SK-MEL-5 (cell line): ENCODE results near the gene SLC36A1. TPM values are rescaled to one million over a fixed set of nuclear protein-coding genes. Genes with fewer than 3 reads are reported as not detected.
A peak's percentile ranks its signal among the peaks of the same experiment; 100 is the strongest.
"Not testable (repeated sequence)": the region's sequence is repeated elsewhere in the genome, so short reads cannot be mapped to it uniquely, and the experiment has no call there.

Experiments used
- DNase-seq: peaks from one replicate; pipeline ENCODE4 v3.0.0-alpha.2; 2016; ENCODE audit warnings: low read depth, low spot score
- in situ Hi-C: cut with HindIII; loops from 2 replicates; pipeline ENCODE4 v1.10.0; 2016; ENCODE audit warnings: low sequenced_read_pairs, high pct_unique_total_duplicates, low pct_unique_long_range_greater_than_20kb
- polyA plus RNA-seq, 2 experiments: library from polyadenylated mRNA; depleted of rRNA; stranded (reverse); fragments of >200 nt; gene quantifications; 2 replicates each; pipeline ENCODE4 v1.2.3, GENCODE V29; 2015
- total RNA-seq: library from RNA; depleted of rRNA; stranded (reverse); fragments of >200 nt; shearing (Covaris generic); gene quantifications from 2 replicates; pipeline ENCODE4 v1.2.3, GENCODE V29; 2014; rRNA removed

The SLC36A1 gene
- total RNA-seq = 5.4 and 6.7 TPM in 2 replicates
- polyA plus RNA-seq (2015; cell fraction: cytosol; rRNA removed) = 7.5 and 11.2 TPM in 2 replicates
- polyA plus RNA-seq (2015; cell fraction: nucleus; rRNA removed) = 8.6 and 12.9 TPM in 2 replicates

DNA sequence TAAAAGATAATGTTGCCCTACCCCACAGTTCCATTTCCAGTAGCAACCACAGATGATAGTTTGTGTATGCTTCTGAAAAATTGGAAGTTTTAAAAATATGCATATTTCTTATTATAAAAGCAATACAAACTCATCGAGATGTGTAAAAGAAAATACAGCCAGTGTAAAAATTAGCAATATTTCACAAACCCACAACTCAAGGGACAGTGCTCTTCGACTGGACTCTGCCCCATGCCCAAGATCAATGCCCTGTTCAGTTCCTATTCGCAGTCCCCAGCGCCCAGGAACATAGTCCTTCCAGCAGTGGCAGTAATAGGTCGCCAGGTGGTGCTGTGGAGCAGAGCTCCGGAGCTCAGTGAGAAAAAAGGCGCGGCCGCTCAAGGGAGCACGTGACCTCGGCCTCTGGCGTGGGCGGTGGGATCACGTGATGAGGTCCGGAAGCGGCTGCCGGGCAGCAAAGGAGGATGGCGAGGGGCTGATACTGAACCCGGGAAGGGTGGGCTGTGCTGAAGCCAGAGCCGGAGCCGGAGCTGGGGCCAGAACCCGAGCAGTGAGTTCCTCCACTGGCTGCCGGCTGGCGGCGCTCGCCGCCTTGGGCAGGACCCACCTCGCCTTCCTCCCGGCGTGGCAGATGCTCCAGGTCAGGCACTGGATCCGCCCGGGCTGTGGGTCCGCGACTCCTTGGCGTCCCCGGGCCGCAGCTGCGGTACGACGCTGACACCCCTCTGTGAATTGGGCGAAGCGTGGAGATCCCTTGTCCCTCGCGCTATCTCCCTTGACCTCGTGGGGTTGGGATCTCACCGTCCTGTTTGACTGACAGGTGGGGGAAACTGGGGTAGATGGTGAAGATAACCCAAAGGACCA is at the start of gene SLC36A1:
Gene SLC36A1 (plus strand): TSS at position 430 of the 864 bp plus-strand sequence. CDS start 11,190 bp downstream, outside the sequence.
- DNase-seq = peak; percentile 87
- in situ Hi-C loops = no loop called here

DNA sequence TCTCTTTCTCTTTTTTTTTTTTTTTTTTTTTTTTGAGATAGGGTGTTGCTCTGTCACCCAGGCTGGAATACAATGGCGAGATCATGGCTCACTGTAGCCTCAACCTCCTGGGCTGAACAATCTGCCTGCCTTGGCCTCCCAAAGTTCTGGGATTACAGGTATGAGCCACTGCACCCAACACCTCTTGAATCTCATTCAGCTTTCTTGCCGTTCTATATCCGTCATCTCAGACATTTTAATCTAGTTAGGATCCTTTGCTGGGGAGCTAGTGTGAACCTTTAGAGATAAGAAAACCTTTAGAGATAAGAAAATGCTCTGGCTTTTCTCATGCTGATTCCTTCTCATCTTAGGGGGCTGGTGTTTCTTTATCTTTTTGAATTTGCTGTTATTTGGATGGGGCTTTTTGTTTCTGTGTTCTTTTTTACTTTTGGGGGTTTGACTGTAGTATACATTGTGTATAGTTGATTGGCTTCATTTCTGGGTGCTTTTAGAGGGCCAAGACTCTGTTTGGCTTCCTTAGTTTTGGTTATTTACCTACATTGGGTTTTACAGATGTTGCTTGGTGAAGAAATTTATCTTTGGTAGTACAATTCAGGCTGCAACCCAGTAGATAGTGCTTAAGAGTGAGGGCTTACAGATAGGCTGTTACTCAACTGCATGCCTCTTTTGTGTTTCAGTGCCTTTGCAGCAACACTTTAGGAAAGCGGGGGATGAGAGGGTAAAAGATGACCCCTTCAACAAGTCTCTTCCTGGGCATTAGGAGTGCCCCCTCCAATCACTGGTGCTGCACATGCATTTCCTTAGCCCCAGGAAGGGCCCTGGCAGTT is 41.9 kb upstream of the SLC36A1 start:
- no peak for DNase-seq
- in situ Hi-C loops = no loop called here

DNA sequence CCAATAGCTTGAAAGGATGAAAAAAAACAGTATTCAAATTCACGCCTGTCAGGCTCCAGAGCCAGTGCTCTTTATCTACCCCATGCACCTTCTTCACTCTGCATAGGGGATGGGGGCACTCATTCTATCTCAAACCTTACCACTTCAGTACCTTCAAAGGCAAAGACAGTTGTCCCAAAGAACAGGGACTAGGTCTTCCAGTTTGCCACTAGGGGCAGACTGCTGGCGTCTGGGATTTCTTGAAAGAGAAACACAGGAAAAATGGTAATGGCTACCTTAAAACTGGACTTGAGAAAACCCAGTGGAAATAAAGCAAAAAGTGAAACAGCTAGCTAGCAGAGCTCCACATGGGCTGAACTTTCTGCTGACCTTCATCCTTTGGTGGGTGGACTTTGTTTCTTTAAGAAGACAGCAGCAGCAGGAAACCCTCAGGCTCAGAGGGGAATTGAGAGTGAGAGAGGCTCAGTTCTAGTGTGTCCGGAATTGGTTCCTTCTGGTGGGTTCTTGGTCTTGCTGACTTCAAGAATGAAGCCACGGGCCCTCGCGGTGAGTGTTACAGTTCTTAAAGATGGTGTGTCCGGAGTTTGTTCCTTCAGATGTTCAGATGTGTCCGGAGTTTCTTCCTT is 41.0 kb upstream of the SLC36A1 start:
- DNase-seq = peak; percentile 60
- in situ Hi-C loops = no loop called here

DNA sequence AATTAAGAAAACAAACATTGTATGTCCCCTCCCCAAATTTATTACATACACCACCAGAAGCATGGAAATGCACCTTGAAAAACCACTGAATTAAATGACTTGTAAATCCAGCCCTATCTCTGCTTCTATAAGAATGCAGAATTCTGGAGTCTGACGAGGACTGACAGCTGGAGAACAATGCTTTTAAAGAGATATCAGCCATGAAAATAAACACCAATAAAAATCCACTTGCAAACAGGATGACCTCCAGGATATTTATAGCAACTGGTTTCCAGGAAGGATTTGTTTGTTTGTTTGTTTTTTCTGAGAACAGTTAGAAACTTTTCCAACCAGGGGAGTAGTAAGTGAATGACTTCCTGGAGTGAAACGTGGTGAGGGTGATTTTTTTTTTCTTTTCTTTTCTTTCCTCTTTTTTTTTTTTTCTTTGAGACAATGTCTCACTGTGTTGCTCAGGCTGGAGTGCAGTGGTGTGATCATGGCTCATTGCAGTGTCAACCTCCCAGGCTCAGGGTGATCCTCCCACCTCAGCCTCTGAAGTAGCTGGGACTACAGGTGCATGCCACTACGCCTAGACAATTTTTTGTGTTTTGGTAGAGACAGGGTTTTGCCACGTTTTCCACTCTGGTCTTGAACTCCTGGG is 38.7 kb upstream of the SLC36A1 start:
- peak; percentile 11 for DNase-seq
- in situ Hi-C loops = no loop called here

DNA sequence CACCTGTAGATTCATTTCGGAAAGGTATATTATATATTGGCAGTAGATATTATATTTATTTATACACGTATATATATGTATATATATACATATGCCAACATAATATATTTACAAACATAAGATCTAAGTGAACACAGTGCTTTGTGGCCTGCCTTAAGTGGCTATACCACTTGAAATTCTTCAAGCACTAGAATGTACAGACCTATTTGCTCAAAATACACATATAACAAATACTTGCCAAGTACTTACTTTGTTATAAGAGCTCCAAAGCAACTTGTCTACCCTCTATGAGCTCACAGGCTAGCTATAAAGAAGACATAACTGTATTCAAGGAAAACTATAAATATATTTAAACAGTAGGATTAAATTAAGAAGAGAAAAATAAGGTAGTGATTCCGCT is 33.6 kb upstream of the SLC36A1 start:
- in situ Hi-C loops = no loop called here
- no peak for DNase-seq

DNA sequence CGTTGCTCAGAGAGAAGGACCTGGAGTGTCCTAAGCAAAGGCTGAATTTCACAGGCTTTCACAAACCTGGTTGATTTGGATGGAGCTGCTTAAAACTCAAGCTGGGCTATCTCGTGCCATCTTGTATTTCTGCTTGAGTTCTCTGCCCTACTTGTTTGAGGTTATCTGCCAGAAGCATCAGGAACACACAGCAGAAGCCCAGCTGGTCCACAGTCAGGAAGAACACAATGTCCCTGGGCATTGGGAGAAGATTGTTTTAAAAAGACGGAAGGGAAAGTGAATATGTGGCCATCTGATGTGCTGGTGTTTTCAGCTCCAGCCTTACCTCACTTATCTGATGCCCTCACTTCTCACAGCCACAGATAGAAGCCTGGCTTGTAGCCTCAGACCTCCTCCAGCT is 32.9 kb upstream of the SLC36A1 start:
- in situ Hi-C loops = no loop called here
- DNase-seq = no peak

DNA sequence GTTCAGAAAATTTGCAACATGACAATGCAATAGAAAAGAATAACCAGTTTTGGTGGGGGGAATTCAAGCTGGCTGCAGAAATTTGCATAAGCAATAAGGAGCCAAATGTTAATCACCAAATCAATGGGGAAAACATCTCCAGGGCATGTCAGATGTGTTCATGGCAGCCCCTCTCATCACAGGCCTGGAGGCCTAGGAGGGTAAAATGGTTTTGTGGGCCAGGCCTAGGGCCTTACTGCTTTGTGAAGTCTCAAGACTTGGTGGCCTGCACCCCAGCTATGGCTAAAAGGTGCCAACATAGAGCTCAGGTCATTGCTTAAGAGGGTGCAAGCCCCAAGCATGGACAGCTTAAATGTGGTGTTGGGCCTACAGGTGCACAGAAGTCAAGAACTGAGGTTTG is 29.7 kb upstream of the SLC36A1 start:
- in situ Hi-C loops = no loop called here
- no peak for DNase-seq

DNA sequence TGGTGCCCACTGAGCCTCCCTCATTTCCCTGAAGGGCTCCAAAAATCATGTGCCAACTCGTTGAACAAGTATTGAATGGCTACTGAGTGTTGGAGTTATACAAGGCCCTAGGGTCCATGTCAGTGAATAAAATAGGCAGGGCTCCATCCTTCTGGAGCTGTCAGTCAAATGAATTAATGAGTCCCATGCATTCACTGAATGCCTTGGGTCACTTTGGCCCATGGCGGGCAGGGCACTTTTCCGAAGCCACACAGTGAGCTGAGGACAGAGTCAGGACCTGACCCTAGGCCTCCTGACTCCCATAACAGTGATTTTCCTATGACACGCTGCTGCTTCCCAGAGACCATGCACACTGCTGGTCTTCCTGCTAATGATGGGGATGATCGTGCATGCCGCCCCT is 27.3 kb upstream of the SLC36A1 start:
- DNase-seq = no peak
- in situ Hi-C loops = no loop called here

DNA sequence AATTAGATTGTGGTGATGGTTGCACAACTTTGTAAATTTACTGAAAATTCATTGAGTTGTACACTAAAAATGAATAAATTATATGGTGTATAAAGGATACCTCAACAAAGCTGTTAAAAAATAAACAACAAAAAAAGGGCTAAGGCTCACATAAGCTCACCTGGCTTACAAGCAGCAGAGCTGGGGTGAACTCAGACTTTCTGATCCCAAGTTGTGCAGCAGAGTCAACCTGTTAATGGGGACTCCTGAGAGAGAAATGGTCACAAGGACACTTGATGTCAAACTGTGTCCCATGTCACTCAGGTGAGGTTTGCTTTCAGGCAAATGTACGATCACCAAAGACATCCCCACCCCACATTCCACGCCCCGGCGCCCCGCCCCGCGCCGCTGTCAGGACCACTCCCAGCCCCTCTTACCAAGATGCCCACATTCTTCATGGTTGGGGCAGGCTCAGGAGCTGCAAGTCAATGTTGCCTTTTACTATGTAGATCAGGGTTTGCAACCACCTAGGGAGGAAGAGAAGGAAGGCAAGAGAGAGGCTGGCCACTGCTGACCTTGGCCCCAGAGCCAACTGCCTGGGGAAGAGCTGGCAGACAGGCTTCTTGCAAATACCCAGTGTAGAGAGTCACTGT is 22.4 kb upstream of the SLC36A1 start:
- in situ Hi-C loops = no loop called here
- no peak for DNase-seq

DNA sequence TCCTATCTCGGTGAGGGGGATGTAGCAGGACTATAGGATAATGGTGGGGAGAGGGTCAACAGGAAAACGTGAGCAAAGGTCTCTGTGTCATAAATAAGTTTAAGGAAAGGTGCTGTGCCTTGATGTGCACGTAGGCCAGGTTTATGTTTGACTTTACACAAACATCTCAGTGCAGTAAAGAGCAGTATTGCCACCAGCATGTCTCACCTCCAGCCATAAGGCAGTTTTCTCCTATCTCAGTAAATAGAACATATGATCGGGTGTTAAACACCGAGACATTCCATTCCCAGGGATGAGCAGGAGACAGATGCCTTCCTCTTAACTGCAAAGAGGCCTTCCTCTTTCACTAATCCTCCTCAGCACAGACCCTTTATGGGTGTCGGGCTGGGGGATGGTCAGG is 21.1 kb upstream of the SLC36A1 start:
- in situ Hi-C loops = not testable (repeated sequence)

DNA sequence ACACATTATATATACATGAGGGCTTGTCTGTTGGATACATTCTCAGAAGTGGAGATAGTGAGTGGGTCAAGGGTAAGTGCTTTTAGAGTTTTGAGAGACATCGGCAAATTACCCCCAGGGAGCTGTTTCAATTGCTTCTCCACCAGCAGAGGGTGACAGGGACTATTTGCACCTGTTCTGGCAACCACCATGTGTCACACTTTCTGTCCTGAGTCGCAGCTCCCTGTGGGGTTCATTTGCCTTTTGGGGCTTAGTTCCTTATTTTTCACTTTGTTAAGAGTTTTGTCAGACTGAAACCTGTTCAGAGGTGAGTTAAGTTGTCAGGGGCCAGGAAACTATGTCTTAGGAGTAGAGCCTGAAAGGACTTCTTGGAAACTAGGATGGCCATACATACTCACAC is 20.1 kb upstream of the SLC36A1 start:
- in situ Hi-C loops = no loop called here
- no peak for DNase-seq

More for the DNA sequence above, 21.1 kb upstream of the SLC36A1 start:
- DNase-seq = not testable (repeated sequence)

DNA sequence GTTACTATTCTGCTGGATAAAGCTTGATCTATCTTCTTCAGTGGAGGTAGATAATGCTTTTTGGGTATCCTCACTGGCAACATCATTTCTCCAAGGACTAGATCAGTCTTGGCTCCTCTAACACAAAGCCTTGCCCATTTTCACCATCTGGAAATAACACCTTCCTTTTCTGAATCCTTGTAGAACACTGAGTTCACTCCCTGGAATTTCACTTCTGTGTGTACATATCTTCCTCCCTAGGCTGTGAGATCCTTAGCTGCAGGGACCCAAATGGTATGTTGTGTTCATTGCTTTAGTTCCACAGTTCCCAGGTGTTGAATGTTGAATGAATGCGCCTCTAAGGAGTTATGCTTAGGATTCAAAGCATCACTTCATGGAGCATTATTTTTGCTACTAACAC is 16.7 kb upstream of the SLC36A1 start:
- no peak for DNase-seq
- in situ Hi-C loops = no loop called here

DNA sequence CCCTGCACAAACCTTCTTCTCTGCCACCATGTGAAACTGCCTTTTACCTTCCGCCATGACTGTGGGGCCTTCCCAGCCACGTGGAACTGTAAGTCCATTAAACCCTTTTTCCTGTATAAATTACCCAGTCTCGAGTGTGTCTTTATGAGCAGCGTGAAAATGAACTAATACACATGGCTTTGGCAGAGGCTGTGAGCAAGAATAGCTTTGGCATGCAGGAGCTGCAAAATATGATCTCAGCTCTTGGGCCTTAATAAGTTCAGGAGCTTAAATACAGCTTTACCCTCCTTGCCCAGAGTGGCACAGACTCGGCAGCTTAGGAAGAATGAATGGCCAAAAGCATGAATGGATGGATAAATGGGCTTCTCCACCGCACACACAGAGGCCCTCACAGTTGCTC is 15.7 kb upstream of the SLC36A1 start:
- no peak for DNase-seq
- in situ Hi-C loops = no loop called here

DNA sequence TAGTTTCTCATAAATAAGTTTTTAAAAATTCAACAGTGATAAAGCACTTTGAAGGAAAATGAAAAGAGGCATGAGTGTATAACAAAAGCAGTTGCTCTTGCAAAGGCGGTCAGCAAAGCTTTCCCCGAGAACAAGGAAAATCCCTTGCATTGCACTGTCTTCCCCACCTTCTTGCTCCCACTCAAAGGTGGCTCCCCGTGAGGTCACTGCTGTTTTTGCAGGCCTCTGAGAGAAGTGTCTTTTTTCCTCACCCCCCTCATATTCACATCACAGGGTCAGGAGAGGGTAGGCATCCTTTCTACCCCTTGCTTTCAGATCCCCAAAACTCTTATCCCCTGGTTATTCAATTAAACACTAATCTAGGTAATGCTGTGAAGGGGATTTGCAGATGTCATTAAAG is 15.2 kb upstream of the SLC36A1 start:
- in situ Hi-C loops = no loop called here
- DNase-seq = no peak

DNA sequence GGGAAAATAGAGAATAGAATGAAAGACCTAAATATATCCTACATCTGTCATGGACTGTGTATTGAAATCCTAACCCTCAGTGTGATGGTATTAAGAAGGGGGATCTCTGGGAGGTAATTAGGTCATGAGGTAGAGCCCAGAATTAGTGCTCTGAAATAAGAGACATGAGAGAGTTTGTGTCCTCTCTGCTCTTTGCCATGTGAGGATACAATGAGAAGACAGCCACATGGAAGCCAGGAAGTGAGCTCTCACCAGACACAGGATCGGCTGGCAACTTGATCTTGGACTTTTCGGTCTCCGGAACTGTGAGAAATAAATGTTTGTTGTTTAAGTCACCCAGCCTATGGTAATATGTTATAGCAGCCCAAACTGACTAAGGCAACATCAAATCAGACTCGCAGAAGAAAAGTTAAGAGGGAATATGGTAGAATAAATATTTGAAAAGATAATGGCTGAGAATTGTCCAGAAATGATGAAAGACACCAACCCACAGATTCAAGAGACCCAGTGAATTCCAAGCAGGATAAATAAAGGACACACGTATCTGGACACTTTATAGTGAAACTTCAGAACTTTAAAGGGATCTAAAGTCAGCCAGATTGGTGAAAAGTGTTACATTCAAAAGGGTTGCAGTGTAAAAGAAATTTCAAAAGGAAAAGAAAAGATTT is 12.7 kb upstream of the SLC36A1 start:
- in situ Hi-C loops = no loop called here
- no peak for DNase-seq

DNA sequence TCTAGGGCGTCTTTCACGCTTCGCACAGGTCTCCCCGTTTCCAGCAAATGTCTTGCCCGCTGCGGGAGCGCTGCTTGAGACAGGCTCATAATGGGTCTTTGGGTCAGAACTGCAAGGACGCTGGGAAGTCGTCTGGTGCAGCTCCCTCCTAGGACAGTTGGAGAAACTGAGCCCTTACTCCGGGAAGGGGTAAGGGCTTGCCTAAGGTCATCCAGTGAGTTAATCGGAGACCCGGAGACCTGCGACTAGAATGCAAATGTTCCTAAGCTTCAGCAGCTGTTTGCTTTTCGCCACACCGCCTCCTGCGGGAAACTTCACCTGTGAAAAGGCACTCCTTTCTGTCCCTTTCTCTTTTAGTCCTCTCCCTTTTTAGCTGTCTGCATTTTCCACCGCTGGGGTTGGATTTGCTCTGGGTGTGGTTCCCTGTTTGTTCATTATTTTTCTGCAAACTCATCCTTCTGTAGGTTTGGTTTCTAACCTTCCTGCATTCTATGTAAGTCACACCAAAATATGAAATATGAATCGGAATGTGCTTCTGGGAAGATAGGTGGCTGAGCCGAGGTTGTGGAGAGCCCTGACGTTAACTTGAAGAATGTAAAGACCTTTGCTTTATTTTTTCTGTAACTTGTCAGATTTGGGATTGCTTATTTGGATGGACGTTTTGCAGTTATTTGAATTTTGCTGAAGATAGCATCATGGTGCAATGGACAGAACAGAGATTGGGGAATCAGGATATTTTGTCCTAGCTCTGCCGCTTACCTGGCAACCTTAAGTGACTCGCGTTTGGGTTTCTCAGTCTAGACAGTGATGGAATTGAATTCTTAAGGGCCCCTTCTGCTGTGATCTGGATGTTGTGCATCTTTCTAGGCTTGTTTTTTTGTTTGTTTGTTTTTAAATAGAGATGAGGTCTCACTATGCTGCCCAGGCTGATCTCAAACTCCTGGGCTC is 909 bp downstream of the SLC36A1 start:
- DNase-seq = peak; percentile 6
- in situ Hi-C loops = no loop called here
